ENCODE measurements around the gene SNX4.

DNA sequence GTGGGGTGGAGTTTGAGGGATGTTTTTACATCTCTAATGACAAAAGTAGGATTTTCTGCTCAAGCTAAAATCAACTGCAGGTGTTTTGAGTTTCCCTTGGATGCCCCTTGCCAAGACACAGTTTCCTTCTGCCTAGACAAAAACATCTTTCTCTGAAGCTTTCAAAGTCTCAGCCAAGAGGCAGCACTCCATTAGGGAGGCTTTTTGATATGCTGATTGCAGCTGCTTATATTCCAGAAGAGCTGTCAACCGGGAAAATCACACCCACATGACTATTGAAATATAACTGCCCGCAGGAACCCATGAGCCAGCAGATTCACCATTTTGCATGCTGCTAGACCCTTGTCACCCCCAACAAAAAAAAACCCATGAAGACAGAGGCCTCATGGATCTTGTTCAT is 117.4 kb downstream of the SNX4 start:
- TF ChIP-seq CTCF (conservative IDR thresholded peaks at IDR 0.05 in 1 of 2, IDR thresholded peaks at IDR 0.05 in 1 of 2; ENCODE audit: extremely low read depth in 1 of 2, insufficient read depth in 1 of 2, low read depth in 1 of 2, low read length in 2 of 2) (no peak), EZH2 (IDR thresholded peaks at IDR 0.05; ENCODE audit: borderline replicate concordance, low read length) (no peak)

All from mammary epithelial cell (primary cell).